AG04449 (cell line): ENCODE results near the gene IL10.

Source experiments
- CTCF ChIA-PET: fragments of 350-600 bp; formaldehyde crosslinking; extraction: SDS; loops from one replicate; lab custom pipeline; 2021; ENCODE audit warnings: antibody characterized with exemption; lab: Yijun Ruan, JAX
- POLR2A ChIA-PET: fragments of 400-600, 350-600 bp; formaldehyde crosslinking; extraction: SDS; loops from one replicate; lab custom pipeline; 2020; ENCODE audit warnings: antibody characterized with exemption, inconsistent platforms; lab: Yijun Ruan, JAX
- DNase-seq: peaks from one replicate; pipeline ENCODE4 v3.0.0-alpha.2; 2010; ENCODE audit warnings: low read depth, low spot score
- H3K4me3 ChIP-seq: 2 replicates; pipeline ENCODE4 v1.5.1; 2011; ENCODE audit warnings: low read depth, mild to moderate bottlenecking, control low read depth, low read length
- TF ChIP-seq, protein P1 (sequence below): IDR thresholded peaks from one replicate; pipeline ENCODE4 v1.5.1; 2011; ENCODE audit warnings: mild to moderate bottlenecking, moderate library complexity, low read length, control low read depth, inconsistent platforms; ENCODE audit not compliant: insufficient read depth; ENCODE audit errors: missing control alignments

The IL10 gene

DNA sequence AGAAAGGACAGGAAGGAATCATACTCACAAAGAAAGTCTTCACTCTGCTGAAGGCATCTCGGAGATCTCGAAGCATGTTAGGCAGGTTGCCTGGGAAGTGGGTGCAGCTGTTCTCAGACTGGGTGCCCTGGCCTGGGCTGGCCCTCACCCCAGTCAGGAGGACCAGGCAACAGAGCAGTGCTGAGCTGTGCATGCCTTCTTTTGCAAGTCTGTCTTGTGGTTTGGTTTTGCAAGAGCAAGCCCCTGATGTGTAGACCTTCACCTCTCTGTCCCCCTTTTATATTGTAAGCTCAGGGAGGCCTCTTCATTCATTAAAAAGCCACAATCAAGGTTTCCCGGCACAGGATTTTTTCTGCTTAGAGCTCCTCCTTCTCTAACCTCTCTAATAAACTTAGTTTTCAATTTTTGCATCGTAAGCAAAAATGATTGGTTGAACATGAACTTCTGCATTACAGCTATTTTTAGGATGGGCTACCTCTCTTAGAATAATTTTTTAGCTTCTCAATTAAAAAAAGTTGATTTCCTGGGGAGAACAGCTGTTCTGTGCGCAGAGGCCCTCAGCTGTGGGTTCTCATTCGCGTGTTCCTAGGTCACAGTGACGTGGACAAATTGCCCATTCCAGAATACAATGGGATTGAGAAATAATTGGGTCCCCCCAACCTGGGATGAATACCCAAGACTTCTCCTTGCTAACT lies at the start of gene IL10:
TSS of gene IL10 (minus strand) at position 252 of the 695 bp plus-strand sequence. CDS start at position 193, 59 bp downstream.
- CTCF ChIA-PET, result interaction anchor here (0.9 to 3.8 kb wide), 6 partner anchors 9 to 137 kb away, joined by 3 to 28 read pairs (median 5); partner anchors contain the start of gene IL20
- no peak within 1 kb of the TSS for H3K4me3 ChIP-seq

DNA sequence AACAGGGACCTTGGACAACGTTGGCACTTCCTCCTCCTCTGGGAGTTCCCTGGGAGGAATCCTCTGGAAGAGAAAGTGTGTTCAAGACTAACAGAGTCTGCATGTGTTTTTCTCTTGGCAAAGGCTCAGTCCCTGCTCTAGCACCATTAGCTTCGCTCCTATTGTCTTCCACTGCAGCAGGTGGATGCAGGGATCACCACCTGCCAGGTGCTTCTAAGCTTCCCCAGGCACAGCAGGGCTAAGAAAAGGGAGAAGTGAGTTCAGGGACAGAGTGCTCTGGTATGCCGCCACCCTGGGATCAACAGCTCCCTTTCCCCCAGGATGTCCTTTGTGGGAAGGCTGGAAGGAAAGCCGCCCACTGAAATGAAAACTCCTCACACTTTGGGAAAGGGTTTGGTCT lies 49.2 kb upstream of the IL10 start:
- TF ChIP-seq, protein P1, sequence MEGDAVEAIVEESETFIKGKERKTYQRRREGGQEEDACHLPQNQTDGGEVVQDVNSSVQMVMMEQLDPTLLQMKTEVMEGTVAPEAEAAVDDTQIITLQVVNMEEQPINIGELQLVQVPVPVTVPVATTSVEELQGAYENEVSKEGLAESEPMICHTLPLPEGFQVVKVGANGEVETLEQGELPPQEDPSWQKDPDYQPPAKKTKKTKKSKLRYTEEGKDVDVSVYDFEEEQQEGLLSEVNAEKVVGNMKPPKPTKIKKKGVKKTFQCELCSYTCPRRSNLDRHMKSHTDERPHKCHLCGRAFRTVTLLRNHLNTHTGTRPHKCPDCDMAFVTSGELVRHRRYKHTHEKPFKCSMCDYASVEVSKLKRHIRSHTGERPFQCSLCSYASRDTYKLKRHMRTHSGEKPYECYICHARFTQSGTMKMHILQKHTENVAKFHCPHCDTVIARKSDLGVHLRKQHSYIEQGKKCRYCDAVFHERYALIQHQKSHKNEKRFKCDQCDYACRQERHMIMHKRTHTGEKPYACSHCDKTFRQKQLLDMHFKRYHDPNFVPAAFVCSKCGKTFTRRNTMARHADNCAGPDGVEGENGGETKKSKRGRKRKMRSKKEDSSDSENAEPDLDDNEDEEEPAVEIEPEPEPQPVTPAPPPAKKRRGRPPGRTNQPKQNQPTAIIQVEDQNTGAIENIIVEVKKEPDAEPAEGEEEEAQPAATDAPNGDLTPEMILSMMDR, result no peak
- ChIA-PET CTCF (interaction anchor here (1.7 to 6.7 kb wide), 4 partner anchors 8 to 91 kb away, joined by 3 to 61 read pairs (median 28); no protein-coding TSS in a partner anchor), POLR2A (no interaction called here)
- no peak overlapping the region for H3K4me3 ChIP-seq
- no peak for DNase-seq

More for the DNA sequence above, at the start of gene IL10:
- TF ChIP-seq, protein P1, result no peak
- POLR2A ChIA-PET, result interaction anchor here (0.7 kb wide), 1 partner anchor 19 kb away, joined by 3 read pairs; no protein-coding TSS in a partner anchor
- no peak for DNase-seq

DNA sequence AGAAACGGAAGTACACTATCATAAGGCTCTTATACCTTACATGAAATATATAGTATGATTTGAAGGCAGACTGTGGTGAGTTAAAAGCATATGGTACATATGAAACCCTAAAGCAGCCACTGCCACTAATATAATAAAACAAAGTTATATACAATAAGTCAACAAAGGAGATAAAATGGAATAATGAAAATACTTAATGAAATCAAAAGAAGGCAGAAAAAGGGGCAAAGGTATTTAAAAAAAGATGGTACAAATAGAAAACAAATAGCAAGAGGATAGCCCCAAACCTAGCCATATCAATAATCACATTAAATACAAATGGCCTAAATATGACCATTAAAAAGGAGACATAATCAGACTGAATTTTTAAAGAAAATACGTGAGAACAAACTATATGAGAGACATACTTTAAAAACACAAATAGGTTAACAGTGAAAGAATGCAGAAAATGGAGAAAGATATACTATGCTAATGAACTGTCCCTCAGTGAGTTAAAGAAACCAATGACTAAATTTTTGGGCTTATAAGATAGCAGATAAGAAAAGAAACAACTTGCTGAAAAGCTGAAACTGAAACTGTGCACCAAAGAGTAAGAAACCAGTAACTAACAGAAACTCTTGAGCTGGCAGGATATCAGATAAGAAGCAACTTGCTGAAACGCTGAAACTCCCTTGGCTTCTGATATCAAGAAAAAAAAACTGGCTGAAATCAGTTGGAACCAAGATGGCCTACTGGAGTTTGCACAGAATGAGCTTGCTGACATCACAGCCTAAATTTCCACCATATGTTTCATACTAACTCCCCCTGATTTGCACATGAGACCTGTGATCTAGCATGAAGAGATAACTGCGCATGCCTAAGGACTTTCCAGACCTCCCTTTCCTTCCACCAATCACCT lies 44.3 kb upstream of the IL10 start:
- no peak for DNase-seq
- ChIA-PET POLR2A (no interaction called here), CTCF (interaction anchor here (0.9 to 6.7 kb wide), 12 partner anchors 8 to 166 kb away, joined by 3 to 51 read pairs (median 4); no protein-coding TSS in a partner anchor)

DNA sequence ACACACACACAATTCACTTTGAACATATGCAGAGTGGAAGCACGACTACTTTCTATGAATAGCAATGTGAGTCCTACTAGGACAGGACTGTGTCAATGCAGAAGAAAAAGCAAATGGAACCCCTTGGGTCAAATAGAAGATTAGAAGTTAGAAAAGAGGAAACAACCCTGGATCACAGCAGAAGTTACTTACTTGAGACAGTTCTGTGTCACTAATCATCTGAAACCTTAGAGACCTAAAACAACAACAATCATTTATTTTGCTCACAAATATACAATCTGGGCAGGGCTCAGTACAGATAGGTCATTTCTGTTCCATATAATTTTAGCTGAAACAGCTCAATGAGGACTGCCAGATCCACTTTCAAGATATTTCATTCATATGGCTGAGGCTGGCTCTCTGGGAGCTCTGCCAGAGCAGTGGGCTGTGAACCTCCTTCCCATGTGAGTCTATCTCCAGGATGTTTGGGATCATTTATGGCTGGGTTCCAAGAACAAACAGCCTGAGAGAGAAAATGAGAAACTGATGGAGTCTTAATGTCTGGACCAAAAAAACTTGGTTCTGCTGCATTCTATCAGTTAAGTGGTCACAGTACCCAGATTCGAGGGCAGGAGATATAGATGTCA lies 42.5 kb upstream of the IL10 start:
- H3K4me3 ChIP-seq, result no peak overlapping the region
- ChIA-PET POLR2A (no interaction called here), CTCF (interaction anchor here (1.0 to 2.9 kb wide), 3 partner anchors 11 to 97 kb away, joined by 3 to 23 read pairs (median 6); no protein-coding TSS in a partner anchor)
- TF ChIP-seq, protein P1, result no peak
- no peak for DNase-seq

More for the DNA sequence above, 44.3 kb upstream of the IL10 start:
- H3K4me3 ChIP-seq, result no peak overlapping the region
- TF ChIP-seq, protein P1, result no peak

DNA sequence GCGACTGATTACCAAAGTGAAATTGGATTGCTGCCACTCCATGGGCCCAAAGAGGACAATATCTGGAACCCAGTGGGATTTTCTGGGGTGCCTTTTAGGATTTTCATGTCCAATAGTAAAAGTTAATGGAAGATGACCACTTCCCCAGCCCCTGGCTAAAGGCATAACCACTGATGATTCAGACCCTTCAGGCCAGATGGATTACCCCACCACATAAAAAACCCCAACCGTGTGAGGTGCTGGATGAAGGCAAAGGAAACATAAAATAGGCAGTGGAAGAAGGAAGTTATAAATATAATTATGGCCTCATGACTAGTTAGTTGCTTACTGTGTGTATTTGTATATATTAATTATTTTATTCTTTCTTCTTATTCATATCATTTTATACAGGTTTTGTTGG lies 40.2 kb upstream of the IL10 start:
- ChIA-PET CTCF (interaction anchor here (1.0 to 9.8 kb wide), 7 partner anchors 10 to 103 kb away, joined by 4 to 272 read pairs (median 23); no protein-coding TSS in a partner anchor), POLR2A (no interaction called here)
- no peak overlapping the region for H3K4me3 ChIP-seq
- DNase-seq, result no peak
- TF ChIP-seq, protein P1, result no peak
